H1 (cell line): ENCODE data around the gene KHDRBS1. TPM values are rescaled to one million over a fixed set of nuclear protein-coding genes. Genes with fewer than 3 reads are reported as not detected.

Source experiments
- CTCF ChIA-PET: fragments of 300-600 bp; sonication (Branson Sonifier 250); formaldehyde crosslinking; loops from one replicate; lab custom pipeline; 2021; ENCODE audit not compliant: partially characterized antibody; lab: Charles Lee
- POLR2A ChIA-PET: fragments of 300-600 bp; sonication (Branson Sonifier 250); formaldehyde crosslinking; loops from one replicate; lab custom pipeline; 2021; ENCODE audit warnings: inconsistent platforms; ENCODE audit not compliant: partially characterized antibody; lab: Charles Lee
- DNase-seq, 2 experiments: peaks; one replicate each; pipeline versions ENCODE4 v3.0.0 to v3.0.0-alpha.2; 2010 to 2022; ENCODE audit warnings: low spot score in 2 of 2, low read depth in 1 of 2, mixed read lengths in 1 of 2
- FAIRE-seq: peaks from 2 replicates; lab custom pipeline; 2011; peaks lifted over from hg19 to GRCh38; lab: Jason Lieb, UNC
- H2AFZ ChIP-seq: 2 replicates; pipeline ENCODE4 v1.8.1; 2012; ENCODE audit warnings: low read length, inconsistent platforms
- H2AK5ac ChIP-seq: 2 replicates; pipeline ENCODE4 v1.6.1; 2013; ENCODE audit warnings: low read depth, low read length
- H2BK120ac ChIP-seq: replicated peaks from 2 replicates; pipeline ENCODE3; 2013; ENCODE audit warnings: low read depth, low read length, inconsistent platforms
- H2BK12ac ChIP-seq: 2 replicates; pipeline ENCODE4 v1.6.1; 2013; ENCODE audit warnings: low read depth, low read length
- H2BK15ac ChIP-seq: 2 replicates; pipeline ENCODE4 v1.6.1; 2013; ENCODE audit warnings: low read length
- H2BK20ac ChIP-seq: 2 replicates; pipeline ENCODE4 v1.6.1; 2013; ENCODE audit warnings: low read length
- H2BK5ac ChIP-seq: 2 replicates; pipeline ENCODE4 v1.6.1; 2013; ENCODE audit warnings: low read depth, low read length
- H3K14ac ChIP-seq: 2 replicates; pipeline ENCODE4 v1.6.1; 2013; ENCODE audit warnings: inconsistent platforms; ENCODE audit not compliant: insufficient read length
- H3K18ac ChIP-seq: 2 replicates; pipeline ENCODE4 v1.6.1; 2013; ENCODE audit warnings: low read length; ENCODE audit errors: extremely low read depth
- H3K23ac ChIP-seq: 2 replicates; pipeline ENCODE4 v1.6.1; 2013; ENCODE audit warnings: inconsistent platforms; ENCODE audit not compliant: insufficient read length
- H3K23me2 ChIP-seq: 2 replicates; pipeline ENCODE4 v1.6.1; 2013; ENCODE audit warnings: low read depth, low read length
- H3K27ac ChIP-seq: 2 replicates; pipeline ENCODE4 v1.6.1; 2011; ENCODE audit warnings: low read depth, low read length, inconsistent platforms
- H3K27me3 ChIP-seq, 4 experiments: replicated peaks in 1 of 4; 1 replicate in 1 of 4; 2 replicates in 3 of 4; pipeline versions ENCODE4 v1.6.1 to v1.8.1; 2011 to 2013; ENCODE audit warnings: low read length in 3 of 4, mild to moderate bottlenecking in 3 of 4, inconsistent platforms in 2 of 4, mixed read lengths in 2 of 4, moderate library complexity in 1 of 4; ENCODE audit not compliant: control insufficient read depth in 3 of 4, insufficient read depth in 3 of 4; ENCODE audit errors: extremely low read depth in 1 of 4
- H3K36me3 ChIP-seq, 4 experiments: 2 replicates each; pipeline versions ENCODE4 v1.6.1 to v1.8.1; 2011 to 2013; ENCODE audit warnings: mild to moderate bottlenecking in 4 of 4, low read length in 3 of 4, moderate library complexity in 2 of 4, control low read depth in 1 of 4, inconsistent platforms in 1 of 4; ENCODE audit not compliant: insufficient read depth in 4 of 4, control insufficient read depth in 2 of 4
- H3K4ac ChIP-seq: replicated peaks from 2 replicates; pipeline ENCODE3; 2013; ENCODE audit warnings: low read length, low read depth, mixed read lengths, inconsistent platforms; ENCODE audit not compliant: insufficient read length
- H3K4me1 ChIP-seq, 4 experiments: replicated peaks in 1 of 4; 1 replicate in 1 of 4; 2 replicates in 3 of 4; pipeline versions ENCODE4 v1.6.1 to v1.8.1; 2011 to 2013; ENCODE audit warnings: low read length in 3 of 4, inconsistent platforms in 2 of 4, mixed read lengths in 1 of 4; ENCODE audit not compliant: insufficient read depth in 4 of 4, control insufficient read depth in 3 of 4
- H3K4me2 ChIP-seq, 2 experiments: 2 replicates each; pipeline versions ENCODE4 v1.6.1 to v1.8.1; 2011 to 2013; ENCODE audit warnings: low read depth in 2 of 2, low read length in 2 of 2, control low read depth in 1 of 2, inconsistent platforms in 1 of 2, mild to moderate bottlenecking in 1 of 2; ENCODE audit not compliant: insufficient read depth in 1 of 2
- H3K4me3 ChIP-seq, 4 experiments: fragments of 200-600, 300-600 bp in 1 of 4; sonication (generic), shearing (Covaris generic), sonication (Bioruptor Twin) in 1 of 4; 2 replicates each; pipeline versions ENCODE4 v1.5.1 to v1.8.1; 2011 to 2016; ENCODE audit warnings: low read length in 4 of 4, low read depth in 3 of 4, control low read depth in 2 of 4, inconsistent platforms in 2 of 4, mild to moderate bottlenecking in 2 of 4, mixed read lengths in 1 of 4, moderate library complexity in 1 of 4; ENCODE audit not compliant: insufficient read depth in 2 of 4; ENCODE audit errors: extremely low read depth in 1 of 4
- H3K56ac ChIP-seq: replicated peaks from 2 replicates; pipeline ENCODE3; 2013; ENCODE audit warnings: low read depth, mild to moderate bottlenecking, mixed read lengths, low read length, inconsistent platforms; ENCODE audit not compliant: insufficient read length
- H3K79me1 ChIP-seq: 2 replicates; pipeline ENCODE4 v1.6.1; 2013; ENCODE audit warnings: low read depth, low read length, control low read depth
- H3K79me2 ChIP-seq, 2 experiments: 2 replicates each; pipeline versions ENCODE4 v1.6.1 to v1.8.1; 2012 to 2013; ENCODE audit warnings: low read length in 2 of 2, mild to moderate bottlenecking in 2 of 2, inconsistent platforms in 1 of 2; ENCODE audit not compliant: insufficient read depth in 2 of 2, control insufficient read depth in 1 of 2
- H3K9ac ChIP-seq, 4 experiments: replicated peaks in 1 of 4; 1 replicate in 1 of 4; 2 replicates in 3 of 4; pipeline versions ENCODE4 v1.6.1 to v1.8.1; 2011 to 2013; ENCODE audit warnings: low read depth in 3 of 4, low read length in 3 of 4, control low read depth in 2 of 4, mild to moderate bottlenecking in 2 of 4, moderate library complexity in 2 of 4, inconsistent platforms in 1 of 4; ENCODE audit errors: extremely low read depth in 1 of 4
- H3K9me3 ChIP-seq, 2 experiments: 2 replicates each; pipeline versions ENCODE4 v1.6.1 to v1.8.1; 2012 to 2013; ENCODE audit warnings: mild to moderate bottlenecking in 2 of 2, moderate library complexity in 2 of 2, control low read depth in 1 of 2, inconsistent platforms in 1 of 2, low read depth in 1 of 2, low read length in 1 of 2, mixed read lengths in 1 of 2; ENCODE audit not compliant: insufficient read depth in 2 of 2
- H4K20me1 ChIP-seq, 2 experiments: replicated peaks in 1 of 2; 2 replicates each; pipeline versions ENCODE3 to v1.8.1; 2011 to 2013; ENCODE audit warnings: inconsistent platforms in 2 of 2, low read length in 2 of 2, mild to moderate bottlenecking in 1 of 2; ENCODE audit not compliant: insufficient read depth in 2 of 2, control insufficient read depth in 1 of 2
- H4K5ac ChIP-seq: 2 replicates; pipeline ENCODE4 v1.6.1; 2013; ENCODE audit warnings: low read length, low read depth, mixed read lengths, inconsistent platforms; ENCODE audit not compliant: insufficient read length
- H4K8ac ChIP-seq: 2 replicates; pipeline ENCODE4 v1.8.0; 2013; ENCODE audit warnings: mild to moderate bottlenecking, moderate library complexity, low read length, inconsistent platforms; ENCODE audit not compliant: insufficient read depth; ENCODE audit errors: extremely low read depth
- H4K91ac ChIP-seq: replicated peaks from 2 replicates; pipeline ENCODE3; 2013; ENCODE audit warnings: low read length, mixed read lengths, inconsistent platforms; ENCODE audit not compliant: insufficient read length
- NANOG ChIP-seq: IDR thresholded peaks from 2 replicates; pipeline ENCODE4 v1.6.1; 2011; ENCODE audit warnings: low read length, low read depth, mild to moderate bottlenecking, inconsistent platforms; ENCODE audit not compliant: insufficient read depth, poor library complexity, severe bottlenecking
- SIN3A ChIP-seq, 2 experiments: IDR thresholded peaks in 1 of 2; conservative IDR thresholded peaks in 1 of 2; 2 replicates each; pipeline ENCODE4 v1.6.1; 2011 to 2012; ENCODE audit warnings: low read length in 2 of 2, improper control_type of control experiment in 1 of 2, low read depth in 1 of 2, mild to moderate bottlenecking in 1 of 2
- SIRT6 ChIP-seq: IDR thresholded peaks from one replicate; pipeline ENCODE4 v1.7.1; 2012; ENCODE audit warnings: low read length, inconsistent platforms
- WGBS, 2 experiments: shearing (Covaris generic) in 1 of 2; methylation state at CpG; one replicate each; pipeline versions ENCODE4 v1.1.6 to v1.1.7; 2013 to 2015; ENCODE audit warnings: low lambda C conversion rate in 2 of 2, mixed read lengths in 2 of 2, inconsistent platforms in 1 of 2, low coverage in 1 of 2, missing lambda C conversion rate in 1 of 2; ENCODE audit not compliant: insufficient replicate concordance in 2 of 2, insufficient coverage in 1 of 2, insufficient read length in 1 of 2; ENCODE audit errors: extremely low coverage in 1 of 2, missing lambda C conversion rate in 1 of 2; 5-methylcytosine and 5-hydroxymethylcytosine counted together
- polyA plus RNA-seq, 7 experiments: library from polyadenylated mRNA; depleted of rRNA in 3 of 7; stranded (reverse) in 5 of 7; unstranded in 2 of 7; fragments of >200 nt in 5 of 7; fragments of 200-250 nt in 2 of 7; gene quantifications; 1 replicate in 5 of 7; 2 replicates in 1 of 7; 4 replicates in 1 of 7; pipeline versions ENCODE4 v1.2.1 to v1.2.3, GENCODE V29; 2011 to 2013; ENCODE audit warnings: missing spikeins in 2 of 7, mixed read lengths in 2 of 7
- total RNA-seq: library from RNA; stranded (reverse); fragmentation: NEBNext Ultra II Directional; extraction: Animal tissue kit (Norgen Biotek cat#: 25700); gene quantifications from 2 replicates; pipeline ENCODE4 v1.2.1, GENCODE V29; 2021

The KHDRBS1 gene
- total and polyA plus RNA-seq, 2 of the 8 experiments (the other 6 are each of a cell fraction or from before 2014, with no cell fraction given): 53.8 to 284 TPM

- 67% methylated on average over 1 of the region's 1 CpG; no CpG with 5 or more reads in 1 of the 2 experiments for WGBS, 2 experiments
- Histone ChIP-seq H4K8ac (no peak overlapping the region), H4K20me1 (no peaks in the 10 kb centered on the region), H3K23me2 (no peaks in the 10 kb centered on the region; the same call in 1 of the 2 replicates), H2BK12ac (no peak overlapping the region), H3K4me2 (no peak overlapping the region), H2BK20ac (no peak overlapping the region), H3K4me3 (no peak overlapping the region), H3K18ac (no peak overlapping the region), H3K9me3 (no peaks in the 10 kb centered on the region), H3K36me3 (no peaks in the 10 kb centered on the region), H2BK5ac (no peak overlapping the region), H4K91ac (no peak overlapping the region), H3K9ac (no peak overlapping the region), H2AK5ac (no peak overlapping the region), H2AFZ (no peak overlapping the region), H3K14ac (no peak overlapping the region), H3K56ac (no peak overlapping the region), H3K27ac (no peak overlapping the region), H4K5ac (no peak overlapping the region), H2BK120ac (no peak overlapping the region), H2BK15ac (no peak overlapping the region), H3K4me1 (peaks cover 0 to 6% (median 3%) of the 10 kb centered on the region in 4 experiments; a peak in 6 of 7 replicates), H3K4ac (no peak overlapping the region), H3K79me1 (no peaks in the 10 kb centered on the region), H3K23ac (no peak overlapping the region), H3K79me2 (no peaks in the 10 kb centered on the region), H3K27me3 (no peaks in the 10 kb centered on the region)
- no peak for FAIRE-seq
- no peak for DNase-seq
- ChIA-PET CTCF (interaction anchor here (1.1 to 4.0 kb wide), 8 partner anchors 12 to 175 kb away, joined by 3 to 18 read pairs (median 4); partner anchors contain the start of gene SPOCD1), POLR2A (no interaction called here)
- no peak for TF ChIP-seq NANOG
- no peak for TF ChIP-seq SIRT6
- no peak for TF ChIP-seq SIN3A (conservative IDR thresholded peaks at IDR 0.05 in 1 of 2, IDR thresholded peaks at IDR 0.05 in 1 of 2; ENCODE audit: low read depth in 1 of 2, low read length in 2 of 2)
Measured at GRCh38 chr1:31991182-31991581, 22.5 kb upstream of the KHDRBS1 start.
